Stimulated activated CD4-positive, alpha-beta T cell treated with anti-CD3 and anti-CD28 coated beads, Interleukin-15, amount 100 ng/mL, for 48 hours (primary cell): ENCODE results near the gene AP5S1.
"Not testable (repeated sequence)": the region's sequence is repeated elsewhere in the genome, so short reads cannot be mapped to it uniquely, and the experiment has no call there.

Experiments used
- DNase-seq, 2 donors: peaks; one replicate each; pipeline ENCODE4 v3.0.0-alpha.2; 2020; ENCODE audit warnings: low read depth in 2 of 2

The AP5S1 gene

DNA sequence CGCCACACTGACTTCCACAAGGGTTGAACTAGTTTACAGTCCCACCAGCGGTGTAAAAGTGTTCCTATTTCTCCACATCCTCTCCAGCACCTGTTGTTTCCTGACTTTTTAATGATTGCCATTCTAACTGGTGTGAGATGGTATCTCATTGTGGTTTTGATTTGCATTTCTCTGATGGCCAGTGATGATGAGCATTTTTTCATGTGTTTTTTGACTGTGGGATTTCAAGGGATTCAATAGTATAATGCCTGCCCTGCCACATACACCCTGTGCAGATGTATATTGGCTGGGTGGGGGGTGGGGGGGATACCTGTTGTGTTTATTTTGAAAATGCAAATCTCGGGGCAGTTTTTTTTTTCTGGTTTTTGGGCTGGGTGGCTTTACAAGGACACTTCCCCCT, 26.2 kb upstream of the AP5S1 start:
- not testable (repeated sequence) for DNase-seq

- no peak for DNase-seq
Observed at GRCh38 chr20:3794701-3795420, 25.5 kb upstream of the AP5S1 start.

DNA sequence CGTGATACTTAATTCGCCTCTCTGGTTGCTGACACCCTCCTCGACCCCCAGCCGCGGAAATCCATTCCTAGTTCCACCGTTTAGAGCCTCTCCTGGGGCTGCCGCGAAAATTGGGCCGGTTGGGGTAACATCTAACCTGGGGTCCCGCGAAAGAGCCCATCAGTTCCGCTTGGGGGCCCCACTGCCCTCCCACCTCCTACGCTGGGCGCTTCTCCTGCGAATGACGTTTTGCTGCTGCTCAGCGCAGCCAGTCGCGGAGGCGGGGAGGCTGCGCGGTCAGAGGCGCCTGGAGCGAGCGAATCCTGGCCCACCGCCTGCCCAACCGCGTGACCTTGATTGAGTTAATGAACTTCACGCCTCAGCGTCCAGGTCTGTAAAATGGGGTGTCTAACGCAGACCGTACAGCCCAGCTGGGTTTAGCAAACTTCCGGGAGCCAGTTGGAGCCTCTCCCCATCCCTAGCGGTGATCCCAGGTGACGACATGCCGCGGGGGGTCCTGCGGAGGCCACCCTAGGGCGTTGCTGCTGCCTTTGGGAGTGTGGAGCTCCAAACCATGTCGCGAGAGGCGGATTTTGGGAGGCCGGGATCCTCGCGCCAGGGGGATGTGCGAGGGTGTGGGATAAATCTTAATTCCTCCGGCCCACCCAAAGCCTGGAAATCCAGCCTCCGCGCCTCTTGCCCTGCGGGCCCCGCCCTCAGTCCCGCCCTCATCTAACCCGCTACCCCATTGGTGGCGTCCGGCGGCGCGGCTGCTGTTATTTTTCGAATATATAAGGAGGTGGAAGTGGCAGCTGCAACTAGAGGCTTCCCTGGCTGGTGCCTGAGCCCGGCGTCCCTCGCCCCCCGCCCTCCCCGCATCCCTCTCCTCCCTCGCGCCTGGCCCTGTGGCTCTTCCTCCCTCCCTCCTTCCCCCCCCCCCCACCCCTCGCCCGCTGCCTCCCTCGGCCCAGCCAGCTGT, 24.6 kb upstream of the AP5S1 start, which contains the start of gene CDC25B:
Gene CDC25B, plus strand, starts transcription at position 800 of the 958 bp plus-strand sequence. CDS start 222 bp downstream, outside the sequence.
- DNase-seq = peak; percentile 84 to 87

GRCh38 chr20:3796477-3797225, 23.7 kb upstream of the AP5S1 start:
- DNase-seq = no peak

- no peak for DNase-seq
Observed at GRCh38 chr20:3797226-3797545, 23.2 kb upstream of the AP5S1 start.

- no peak for DNase-seq
Observed at GRCh38 chr20:3797592-3798372, 22.6 kb upstream of the AP5S1 start.

DNA sequence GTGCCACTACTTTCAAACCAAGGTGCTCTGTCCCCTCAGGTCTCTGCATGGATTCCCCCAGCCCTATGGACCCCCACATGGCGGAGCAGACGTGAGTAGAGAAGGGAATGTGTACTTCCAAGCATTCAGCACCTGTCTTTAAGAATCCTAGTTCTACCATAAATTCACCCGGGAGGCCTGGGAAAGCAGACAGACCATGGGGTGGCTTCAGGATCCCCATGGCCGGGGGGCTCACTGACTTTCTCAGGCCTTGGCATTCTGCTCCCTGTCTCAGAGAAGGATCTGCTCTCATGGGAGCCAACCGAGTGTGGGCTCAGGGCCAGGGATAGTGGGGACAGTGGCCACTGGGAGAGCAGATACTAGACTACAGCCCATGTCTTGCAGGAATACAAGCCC, 22.0 kb upstream of the AP5S1 start:
- DNase-seq = no peak

GRCh38 chr20:3798908-3799248, 21.5 kb upstream of the AP5S1 start:
- DNase-seq = no peak

GRCh38 chr20:3800256-3800877, 20.0 kb upstream of the AP5S1 start:
- DNase-seq = no peak

DNA sequence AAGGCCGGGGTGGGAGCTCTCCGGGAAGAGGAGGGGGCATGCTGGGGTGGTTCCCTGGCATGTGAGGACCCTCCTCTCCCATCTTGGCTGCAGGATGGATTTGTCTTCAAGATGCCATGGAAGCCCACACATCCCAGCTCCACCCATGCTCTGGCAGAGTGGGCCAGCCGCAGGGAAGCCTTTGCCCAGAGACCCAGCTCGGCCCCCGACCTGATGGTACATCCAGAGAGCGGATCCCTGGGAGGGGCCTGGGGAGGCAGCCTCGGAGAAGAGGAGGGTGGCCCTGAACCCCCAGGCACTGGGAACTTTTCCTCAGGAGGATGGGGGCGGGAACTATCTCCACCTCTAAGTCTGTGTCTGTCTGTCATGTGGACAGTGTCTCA, 19.5 kb upstream of the AP5S1 start:
- no peak for DNase-seq

DNA sequence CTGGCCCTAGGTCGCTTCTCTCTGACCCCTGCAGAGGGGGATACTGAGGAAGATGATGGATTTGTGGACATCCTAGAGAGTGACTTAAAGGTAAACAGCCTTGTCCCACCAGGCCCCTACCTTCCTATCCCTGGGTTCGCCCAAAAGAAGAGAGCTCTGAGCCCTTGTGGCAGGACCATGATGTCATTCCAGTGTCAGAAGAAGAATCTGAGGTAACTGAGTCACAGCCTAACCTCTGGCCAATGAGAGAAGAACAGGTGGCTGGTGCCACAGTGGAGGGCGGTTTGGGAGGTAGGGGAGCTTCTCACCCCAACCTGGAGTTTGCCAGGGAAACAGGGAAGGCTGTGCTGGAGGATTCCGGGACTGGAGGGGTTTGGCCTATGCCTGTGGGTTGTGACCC, 19.0 kb upstream of the AP5S1 start:
- DNase-seq = no peak

DNA sequence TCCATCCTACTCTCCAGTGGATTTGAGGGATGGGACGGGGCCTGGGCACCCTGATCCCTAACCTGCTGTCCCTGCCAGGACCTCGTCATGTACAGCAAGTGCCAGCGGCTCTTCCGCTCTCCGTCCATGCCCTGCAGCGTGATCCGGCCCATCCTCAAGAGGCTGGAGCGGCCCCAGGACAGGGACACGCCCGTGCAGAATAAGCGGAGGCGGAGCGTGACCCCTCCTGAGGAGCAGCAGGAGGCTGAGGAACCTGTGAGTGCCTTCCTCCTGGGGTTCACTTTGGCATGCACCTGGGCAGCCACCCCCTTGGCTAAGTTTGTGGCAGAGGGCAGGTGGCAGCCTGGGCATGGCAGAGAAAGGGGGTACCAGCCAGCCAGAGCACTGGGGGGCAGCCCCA, 18.5 kb upstream of the AP5S1 start:
- DNase-seq = no peak

DNA sequence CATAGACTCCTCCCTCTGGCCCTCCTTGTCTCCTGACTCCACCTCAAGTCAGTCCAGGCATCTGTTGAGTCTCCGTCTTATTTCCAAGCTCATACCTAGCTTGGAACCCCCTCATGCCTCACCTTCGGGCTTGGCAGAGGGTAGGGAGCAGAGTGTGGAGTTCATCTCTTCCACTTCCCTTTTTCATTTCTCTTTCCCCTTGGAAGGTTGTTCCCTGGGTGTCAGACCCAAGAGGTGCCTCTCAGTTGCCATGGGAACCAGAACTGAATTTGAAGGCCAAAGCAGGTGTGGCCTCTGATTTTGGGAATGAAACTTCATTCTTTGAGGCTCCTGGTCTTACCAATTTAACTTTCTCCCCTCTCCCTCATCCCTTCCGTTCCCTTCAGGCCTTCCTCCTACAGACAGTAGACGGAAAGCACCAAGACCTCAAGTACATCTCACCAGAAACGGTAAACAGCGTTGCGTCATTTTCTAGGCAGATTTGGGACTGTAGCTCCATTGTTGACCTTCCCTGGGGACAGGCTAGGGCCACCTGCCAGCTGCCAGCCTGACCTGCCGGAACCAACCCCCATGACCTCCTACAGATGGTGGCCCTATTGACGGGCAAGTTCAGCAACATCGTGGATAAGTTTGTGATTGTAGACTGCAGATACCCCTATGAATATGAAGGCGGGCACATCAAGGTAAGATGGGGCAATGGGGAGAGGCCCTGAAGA, 17.7 kb upstream of the AP5S1 start:
- no peak for DNase-seq

DNA sequence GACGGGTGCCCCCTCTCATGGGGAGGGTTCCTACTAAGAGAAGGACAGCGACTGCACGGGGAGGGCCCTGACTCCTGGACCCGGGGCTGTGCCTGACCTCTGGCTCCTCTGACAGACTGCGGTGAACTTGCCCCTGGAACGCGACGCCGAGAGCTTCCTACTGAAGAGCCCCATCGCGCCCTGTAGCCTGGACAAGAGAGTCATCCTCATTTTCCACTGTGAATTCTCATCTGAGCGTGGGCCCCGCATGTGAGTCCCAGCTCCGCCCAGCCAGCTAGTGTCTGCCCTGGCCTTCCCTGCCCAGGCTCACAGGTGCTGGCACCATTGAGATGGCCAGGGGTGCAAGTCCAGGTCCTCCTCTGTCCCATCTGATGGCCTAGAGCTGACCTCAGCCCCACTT, 17.1 kb upstream of the AP5S1 start:
- no peak for DNase-seq

DNA sequence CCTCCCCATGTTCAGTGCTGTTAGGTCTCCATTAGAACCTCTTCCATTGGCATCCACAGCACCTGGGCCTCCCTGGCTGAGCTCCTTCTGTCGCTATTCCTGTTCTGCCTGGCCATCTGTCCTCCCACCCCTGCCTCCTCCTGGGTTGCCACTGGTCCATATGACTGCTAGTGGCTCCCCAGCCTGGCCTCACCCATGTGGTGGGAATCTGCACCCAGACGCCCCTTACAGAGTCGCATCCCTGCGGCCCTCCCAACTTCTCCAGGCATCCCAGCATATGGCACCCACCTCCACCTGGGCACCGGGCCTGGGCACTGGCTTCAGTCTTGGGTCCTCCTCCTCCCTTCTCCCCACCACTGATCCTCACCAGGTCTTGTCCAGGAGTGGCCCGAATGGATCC, 16.5 kb upstream of the AP5S1 start:
- DNase-seq = no peak

GRCh38 chr20:3804254-3804751, 16.0 kb upstream of the AP5S1 start:
- no peak for DNase-seq

- DNase-seq = no peak
Observed at GRCh38 chr20:3804781-3805180, 15.6 kb upstream of the AP5S1 start.

DNA sequence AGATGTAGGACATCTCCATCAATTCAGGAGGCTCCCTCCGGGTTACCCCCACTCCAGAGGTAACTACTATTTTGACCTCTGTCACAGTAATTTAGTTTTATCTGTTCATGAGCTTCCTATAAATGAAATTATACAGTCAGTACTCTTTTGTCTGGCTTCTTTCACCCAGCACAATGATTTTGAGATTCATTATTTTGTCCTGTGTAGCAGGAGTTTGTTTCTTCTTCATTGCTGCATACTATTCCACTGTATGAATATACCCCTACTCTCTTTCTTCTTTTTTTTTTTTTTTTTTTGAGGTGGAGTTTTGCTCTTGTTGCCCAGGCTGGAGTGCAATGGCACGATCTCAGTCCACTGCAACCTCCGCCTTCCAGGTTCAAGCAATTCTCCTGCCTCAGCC, 11.8 kb upstream of the AP5S1 start:
- no peak for DNase-seq

- peak; percentile 90 for DNase-seq
Observed at GRCh38 chr20:3811467-3812258, 8.7 kb upstream of the AP5S1 start.

GRCh38 chr20:3812259-3812681, 8.1 kb upstream of the AP5S1 start:
- DNase-seq = no peak
